ENCODE measurements around the gene CBLB. TPM values are rescaled to one million over a fixed set of nuclear protein-coding genes. Genes with fewer than 3 reads are reported as not detected.
A peak's percentile ranks its signal among the peaks of the same experiment; 100 is the strongest.

CBLB gene
- total and polyA plus RNA-seq, 4 experiments from 2014 or later: 17.0 to 106 (median 66.6) TPM

- ChIA-PET POLR2A (ENCODE audit: partially characterized antibody) (no interaction called here), CTCF (ENCODE audit: partially characterized antibody) (interaction anchor here (1.6 kb wide), 1 partner anchor 80 kb away, joined by 5 read pairs; no protein-coding TSS in a partner anchor)
- Histone ChIP-seq H3K27ac (ENCODE audit: low read depth, low read length) (no peak overlapping the region), H3K36me3 (ENCODE audit: insufficient read depth, low read length) (no peaks in the 10 kb centered on the region), H3K4me3 (ENCODE audit: low read length in 2 of 2) (no peak overlapping the region), H3K27me3 (ENCODE audit: insufficient read depth, low read length) (no peaks in the 10 kb centered on the region), H3K9me3 (ENCODE audit: control insufficient read depth in 1 of 2, low read length in 2 of 2) (no peaks in the 10 kb centered on the region), H3K4me1 (ENCODE audit: insufficient read depth, low read length) (peaks cover 59% of the 10 kb centered on the region)
- Mint-ChIP-seq H3K4me3 (peak overlapping the region in 1 of 8 donors; percentile 7), H3K4me1 (peaks cover 49 to 71% (median 57%) of the 10 kb centered on the region in 4 donors), H3K27ac (peak overlapping the region in 2 of 7 donors; percentile 27 to 35), H3K9me3 (no peaks in the 10 kb centered on the region), H3K27me3 (no peaks in the 10 kb centered on the region), H3K36me3 (peaks cover 9 to 13% of the 10 kb centered on the region in 2 donors)
- intact Hi-C loops (cut with micrococcal nuclease): no loop called here
- DNase-seq: no peak
Observed at GRCh38 chr3:105787453-105787852, 81.4 kb downstream of the CBLB start.

- Mint-ChIP-seq H3K4me3 (no peak overlapping the region), H3K9me3 (no peaks in the 10 kb centered on the region), H3K27me3 (no peaks in the 10 kb centered on the region), H3K36me3 (peaks cover 7 to 16% of the 10 kb centered on the region in 2 donors), H3K27ac (peak overlapping the region in 2 of 7 donors; percentile 35 to 37), H3K4me1 (peaks cover 48 to 71% (median 57%) of the 10 kb centered on the region in 4 donors)
- Histone ChIP-seq H3K4me1 (ENCODE audit: insufficient read depth, low read length) (peaks cover 59% of the 10 kb centered on the region), H3K9me3 (ENCODE audit: control insufficient read depth in 1 of 2, low read length in 2 of 2) (no peaks in the 10 kb centered on the region), H3K27me3 (ENCODE audit: insufficient read depth, low read length) (no peaks in the 10 kb centered on the region), H3K27ac (ENCODE audit: low read depth, low read length) (no peak overlapping the region), H3K36me3 (ENCODE audit: insufficient read depth, low read length) (no peaks in the 10 kb centered on the region), H3K4me3 (ENCODE audit: low read length in 2 of 2) (no peak overlapping the region)
- CTCF ChIA-PET (ENCODE audit: partially characterized antibody): interaction anchor here (1.6 kb wide), 1 partner anchor 79 kb away, joined by 5 read pairs; no protein-coding TSS in a partner anchor
- DNase-seq: no peak
- POLR2A ChIA-PET (ENCODE audit: partially characterized antibody): no interaction called here
- intact Hi-C loops (cut with micrococcal nuclease): no loop called here
Observed at GRCh38 chr3:105786990-105787389, 81.8 kb downstream of the CBLB start.

- ChIA-PET CTCF (ENCODE audit: partially characterized antibody) (no interaction called here), POLR2A (ENCODE audit: partially characterized antibody) (no interaction called here)
- Histone ChIP-seq H3K36me3 (ENCODE audit: insufficient read depth, low read length) (no peaks in the 10 kb centered on the region), H3K4me1 (ENCODE audit: insufficient read depth, low read length) (peaks cover 61% of the 10 kb centered on the region), H3K27ac (ENCODE audit: low read depth, low read length) (no peak overlapping the region), H3K9me3 (ENCODE audit: control insufficient read depth in 1 of 2, low read length in 2 of 2) (no peaks in the 10 kb centered on the region), H3K27me3 (ENCODE audit: insufficient read depth, low read length) (no peaks in the 10 kb centered on the region), H3K4me3 (ENCODE audit: low read length in 2 of 2) (no peak overlapping the region)
- intact Hi-C loops (cut with micrococcal nuclease): no loop called here
- H3K27ac Mint-ChIP-seq: peak overlapping the region in 4 of 7 donors; percentile 19 to 73 (median 47)
- no peak for DNase-seq
- H3K27me3 Mint-ChIP-seq: no peaks in the 10 kb centered on the region
- no peaks in the 10 kb centered on the region for H3K9me3 Mint-ChIP-seq
- peaks cover 49 to 74% (median 60%) of the 10 kb centered on the region in 4 donors for H3K4me1 Mint-ChIP-seq
- peak overlapping the region in 5 of 8 donors; percentile 7 to 66 (median 22) for H3K4me3 Mint-ChIP-seq
- H3K36me3 Mint-ChIP-seq: peaks cover 7 to 17% of the 10 kb centered on the region in 2 donors
Observed at GRCh38 chr3:105786241-105786640, 82.6 kb downstream of the CBLB start.

- intact Hi-C loops (cut with micrococcal nuclease): no loop called here
Observed at GRCh38 chr3:105785803-105786202, 83.0 kb downstream of the CBLB start.

GRCh38 chr3:105783631-105784030, 85.2 kb downstream of the CBLB start:
- Mint-ChIP-seq H3K36me3 (peaks cover 9 to 17% of the 10 kb centered on the region in 2 donors), H3K4me3 (peak overlapping the region in 2 of 8 donors; percentile 1 to 23), H3K27me3 (no peaks in the 10 kb centered on the region), H3K27ac (peak overlapping the region in 3 of 7 donors; percentile 17 to 19 (median 18)), H3K9me3 (no peaks in the 10 kb centered on the region), H3K4me1 (peaks cover 43 to 62% (median 56%) of the 10 kb centered on the region in 4 donors)
- H3K36me3 ChIP-seq (ENCODE audit: insufficient read depth, low read length): no peaks in the 10 kb centered on the region
- H3K4me3 ChIP-seq (ENCODE audit: low read length in 2 of 2): no peak overlapping the region
- CTCF ChIA-PET (ENCODE audit: partially characterized antibody): interaction anchor here (0.7 kb wide), 1 partner anchor 32 kb away, joined by 3 read pairs; no protein-coding TSS in a partner anchor
- H3K9me3 ChIP-seq (ENCODE audit: control insufficient read depth in 1 of 2, low read length in 2 of 2): no peaks in the 10 kb centered on the region
- no peak for DNase-seq
- H3K27me3 ChIP-seq (ENCODE audit: insufficient read depth, low read length): no peaks in the 10 kb centered on the region
- no peak overlapping the region for H3K27ac ChIP-seq (ENCODE audit: low read depth, low read length)
- peaks cover 53% of the 10 kb centered on the region for H3K4me1 ChIP-seq (ENCODE audit: insufficient read depth, low read length)
- intact Hi-C loops (cut with micrococcal nuclease): no loop called here
- POLR2A ChIA-PET (ENCODE audit: partially characterized antibody): interaction anchor here (1.1 to 1.2 kb wide), 2 partner anchors 18 to 86 kb away, joined by 3 to 4 read pairs; partner anchors contain the start of gene CBLB

More at GRCh38 chr3:105785803-105786202, 83.0 kb downstream of the CBLB start:
- ChIA-PET CTCF (ENCODE audit: partially characterized antibody) (no interaction called here), POLR2A (ENCODE audit: partially characterized antibody) (no interaction called here)
- DNase-seq: no peak
- Histone ChIP-seq H3K4me3 (ENCODE audit: low read length in 2 of 2) (no peak overlapping the region), H3K27me3 (ENCODE audit: insufficient read depth, low read length) (no peaks in the 10 kb centered on the region), H3K36me3 (ENCODE audit: insufficient read depth, low read length) (no peaks in the 10 kb centered on the region), H3K4me1 (ENCODE audit: insufficient read depth, low read length) (peaks cover 57% of the 10 kb centered on the region), H3K27ac (ENCODE audit: low read depth, low read length) (no peak overlapping the region), H3K9me3 (ENCODE audit: control insufficient read depth in 1 of 2, low read length in 2 of 2) (no peaks in the 10 kb centered on the region)
- H3K9me3 Mint-ChIP-seq: no peaks in the 10 kb centered on the region
- peak overlapping the region in 3 of 8 donors; percentile 34 to 55 (median 39) for H3K4me3 Mint-ChIP-seq
- H3K27me3 Mint-ChIP-seq: no peaks in the 10 kb centered on the region
- H3K4me1 Mint-ChIP-seq: peaks cover 47 to 73% (median 60%) of the 10 kb centered on the region in 4 donors
- peak overlapping the region in 3 of 7 donors; percentile 13 to 78 (median 57) for H3K27ac Mint-ChIP-seq
- H3K36me3 Mint-ChIP-seq: peaks cover 7 to 17% of the 10 kb centered on the region in 2 donors

- Histone ChIP-seq H3K4me3 (ENCODE audit: low read length in 2 of 2) (no peak overlapping the region), H3K9me3 (ENCODE audit: control insufficient read depth in 1 of 2, low read length in 2 of 2) (no peaks in the 10 kb centered on the region), H3K36me3 (ENCODE audit: insufficient read depth, low read length) (no peaks in the 10 kb centered on the region), H3K27ac (ENCODE audit: low read depth, low read length) (no peak overlapping the region), H3K4me1 (ENCODE audit: insufficient read depth, low read length) (peaks cover 62% of the 10 kb centered on the region), H3K27me3 (ENCODE audit: insufficient read depth, low read length) (no peaks in the 10 kb centered on the region)
- Mint-ChIP-seq H3K4me3 (peak overlapping the region in 5 of 8 donors; percentile 4 to 51 (median 9)), H3K27me3 (no peaks in the 10 kb centered on the region), H3K36me3 (peaks cover 12 to 13% of the 10 kb centered on the region in 2 donors), H3K4me1 (peaks cover 40 to 62% (median 56%) of the 10 kb centered on the region in 4 donors), H3K27ac (peak overlapping the region in 5 of 7 donors; percentile 8 to 83 (median 52)), H3K9me3 (no peaks in the 10 kb centered on the region)
- intact Hi-C loops (cut with micrococcal nuclease): no loop called here
- DNase-seq: no peak
- ChIA-PET POLR2A (ENCODE audit: partially characterized antibody) (interaction anchor here (1.1 to 1.3 kb wide), 2 partner anchors 11 to 16 kb away, joined by 3 read pairs; no protein-coding TSS in a partner anchor), CTCF (ENCODE audit: partially characterized antibody) (no interaction called here)
Observed at GRCh38 chr3:105781871-105782270, 86.9 kb downstream of the CBLB start.

- peaks cover 54% of the 10 kb centered on the region for H3K4me1 ChIP-seq (ENCODE audit: insufficient read depth, low read length)
- no peaks in the 10 kb centered on the region for H3K27me3 ChIP-seq (ENCODE audit: insufficient read depth, low read length)
- intact Hi-C loops (cut with micrococcal nuclease): no loop called here
- Mint-ChIP-seq H3K27ac (peak overlapping the region in 4 of 7 donors; percentile 5 to 39 (median 24)), H3K9me3 (no peaks in the 10 kb centered on the region), H3K4me3 (no peak overlapping the region), H3K27me3 (no peaks in the 10 kb centered on the region), H3K36me3 (peaks cover 8 to 15% of the 10 kb centered on the region in 2 donors), H3K4me1 (peaks cover 38 to 63% (median 53%) of the 10 kb centered on the region in 4 donors)
- CTCF ChIA-PET (ENCODE audit: partially characterized antibody): no interaction called here
- no peaks in the 10 kb centered on the region for H3K36me3 ChIP-seq (ENCODE audit: insufficient read depth, low read length)
- H3K9me3 ChIP-seq (ENCODE audit: control insufficient read depth in 1 of 2, low read length in 2 of 2): no peaks in the 10 kb centered on the region
- DNase-seq: no peak
- H3K27ac ChIP-seq (ENCODE audit: low read depth, low read length): no peak overlapping the region
- POLR2A ChIA-PET (ENCODE audit: partially characterized antibody): no interaction called here
- no peak overlapping the region for H3K4me3 ChIP-seq (ENCODE audit: low read length in 2 of 2)
Observed at GRCh38 chr3:105780107-105780506, 88.7 kb downstream of the CBLB start.
